WTC11 (cell line): ENCODE measurements around the gene COG5.

Experiments used
- ZBTB21 ChIP-seq: sonication (generic); formaldehyde crosslinking; IDR thresholded peaks from 2 replicates; pipeline ENCODE4 v1.8.1; 2023; ENCODE audit warnings: mild to moderate bottlenecking, missing genetic modification reagents, borderline replicate concordance
- TF ChIP-seq, protein P1 (sequence below): sonication (generic); formaldehyde crosslinking; IDR thresholded peaks from 2 replicates; pipeline ENCODE4 v1.8.1; 2023; ENCODE audit warnings: mild to moderate bottlenecking, missing genetic modification reagents

DNA sequence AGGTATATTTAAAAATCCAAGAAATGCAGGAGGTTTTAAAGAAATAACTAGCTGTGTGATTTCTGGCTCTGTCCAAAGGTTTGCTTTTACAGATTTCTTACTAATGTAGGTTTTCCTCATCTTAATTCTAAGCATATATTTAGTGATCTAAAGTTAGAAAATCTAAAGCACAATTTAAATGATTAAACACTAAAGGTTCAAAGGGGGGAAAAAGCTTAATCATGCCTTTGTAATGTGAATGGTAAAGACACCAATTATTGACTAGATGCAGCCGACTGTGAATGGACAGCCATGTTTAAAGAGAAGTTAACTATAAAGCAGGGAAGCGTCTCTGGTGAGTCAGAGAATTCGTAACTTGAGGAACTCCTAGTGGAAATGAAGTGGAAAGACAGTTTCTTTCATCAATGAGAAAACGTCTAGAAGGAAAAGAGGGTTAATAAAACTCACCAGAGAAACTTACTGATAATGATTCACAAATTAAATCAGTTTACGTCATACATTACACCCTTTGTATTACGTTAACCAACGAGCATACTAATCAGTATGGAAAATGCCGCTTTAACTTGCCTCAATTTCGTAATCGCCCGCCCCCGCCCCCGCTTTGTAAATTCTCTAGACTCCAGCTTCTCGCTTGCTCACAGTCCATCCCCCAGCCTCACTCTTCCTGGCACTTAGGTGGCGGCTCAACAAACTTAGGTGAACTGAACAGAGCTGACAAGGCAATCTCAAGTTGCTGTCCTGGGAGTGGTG lies 396.1 kb downstream of the COG5 start:
- TF ChIP-seq ZBTB21 (CRISPR knock-in tag), result no peak
- TF ChIP-seq, protein P1, sequence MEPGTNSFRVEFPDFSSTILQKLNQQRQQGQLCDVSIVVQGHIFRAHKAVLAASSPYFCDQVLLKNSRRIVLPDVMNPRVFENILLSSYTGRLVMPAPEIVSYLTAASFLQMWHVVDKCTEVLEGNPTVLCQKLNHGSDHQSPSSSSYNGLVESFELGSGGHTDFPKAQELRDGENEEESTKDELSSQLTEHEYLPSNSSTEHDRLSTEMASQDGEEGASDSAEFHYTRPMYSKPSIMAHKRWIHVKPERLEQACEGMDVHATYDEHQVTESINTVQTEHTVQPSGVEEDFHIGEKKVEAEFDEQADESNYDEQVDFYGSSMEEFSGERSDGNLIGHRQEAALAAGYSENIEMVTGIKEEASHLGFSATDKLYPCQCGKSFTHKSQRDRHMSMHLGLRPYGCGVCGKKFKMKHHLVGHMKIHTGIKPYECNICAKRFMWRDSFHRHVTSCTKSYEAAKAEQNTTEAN (CRISPR knock-in tag), result no peak
